HEK293T (cell line): ENCODE data around the gene STRADB.

Source experiments
- ARNT ChIP-seq: fragments of 450-650 bp; IDR thresholded peaks from 2 replicates; pipeline ENCODE4 v1.6.1; 2017; ENCODE audit warnings: mild to moderate bottlenecking
- BHLHE40 ChIP-seq: fragments of 450-650 bp; IDR thresholded peaks from 2 replicates; pipeline ENCODE4 v1.6.1; 2016; ENCODE audit warnings: mild to moderate bottlenecking, moderate library complexity, borderline replicate concordance
- CTBP1 ChIP-seq: fragments of 450-650 bp; IDR thresholded peaks from 2 replicates; pipeline ENCODE4 v1.6.1; 2016; ENCODE audit warnings: borderline replicate concordance
- ELF4 ChIP-seq: fragments of 450-650 bp; IDR thresholded peaks from 2 replicates; pipeline ENCODE4 v1.6.1; 2017; ENCODE audit warnings: antibody characterized with exemption
- FOXA1 ChIP-seq: fragments of 450-650 bp; IDR thresholded peaks from 2 replicates; pipeline ENCODE4 v1.6.1; 2016; ENCODE audit warnings: mild to moderate bottlenecking
- FOXK2 ChIP-seq: fragments of 450-650 bp; IDR thresholded peaks from 2 replicates; pipeline ENCODE4 v1.6.1; 2016; ENCODE audit warnings: mild to moderate bottlenecking
- FOXM1 ChIP-seq: fragments of 450-650 bp; IDR thresholded peaks from 2 replicates; pipeline ENCODE4 v1.6.1; 2017; ENCODE audit warnings: mild to moderate bottlenecking, borderline replicate concordance
- L3MBTL2 ChIP-seq: fragments of 450-650 bp; conservative IDR thresholded peaks from 2 replicates; pipeline ENCODE4 v1.6.1; 2016; ENCODE audit warnings: mild to moderate bottlenecking
- SUZ12 ChIP-seq: fragments of 450-650 bp; IDR thresholded peaks from 2 replicates; pipeline ENCODE4 v1.6.1; 2016; ENCODE audit warnings: mild to moderate bottlenecking
- TARDBP ChIP-seq: fragments of 450-650 bp; IDR thresholded peaks from 2 replicates; pipeline ENCODE4 v1.6.1; 2016

DNA sequence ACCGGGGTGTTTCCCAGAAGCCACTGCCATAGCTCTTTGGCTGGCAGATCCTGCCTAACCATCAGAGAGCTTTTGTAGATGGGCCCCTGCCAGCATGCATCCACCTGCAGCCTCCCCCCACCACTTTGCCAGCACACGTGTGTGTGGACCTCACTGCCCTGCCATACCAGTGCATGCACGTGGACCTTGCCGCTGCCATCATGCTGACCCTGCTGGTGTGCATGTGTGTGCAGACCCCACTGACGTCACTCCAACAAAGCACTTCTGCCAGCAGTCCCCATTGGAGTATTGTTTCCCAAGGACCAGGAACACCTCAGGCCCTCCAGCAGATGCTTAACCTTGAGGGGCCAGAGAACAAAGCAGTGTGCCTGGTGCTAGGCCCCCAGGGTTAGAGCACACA lies 71.4 kb downstream of the STRADB start:
- TF ChIP-seq L3MBTL2 (no peak), FOXM1 (no peak), TARDBP (no peak), SUZ12 (no peak), BHLHE40 (no peak), FOXA1 (no peak), ELF4 (no peak), ARNT (no peak), CTBP1 (no peak), FOXK2 (no peak)
